GM15510 (cell line): ENCODE results near the gene ZNF384.

Source experiments
- POLR2A ChIP-seq: IDR thresholded peaks from 3 replicates; pipeline ENCODE4 v1.6.1; 2011; ENCODE audit warnings: borderline replicate concordance; ENCODE audit not compliant: insufficient read length; ENCODE audit errors: extremely low read depth

Gene ZNF384

DNA sequence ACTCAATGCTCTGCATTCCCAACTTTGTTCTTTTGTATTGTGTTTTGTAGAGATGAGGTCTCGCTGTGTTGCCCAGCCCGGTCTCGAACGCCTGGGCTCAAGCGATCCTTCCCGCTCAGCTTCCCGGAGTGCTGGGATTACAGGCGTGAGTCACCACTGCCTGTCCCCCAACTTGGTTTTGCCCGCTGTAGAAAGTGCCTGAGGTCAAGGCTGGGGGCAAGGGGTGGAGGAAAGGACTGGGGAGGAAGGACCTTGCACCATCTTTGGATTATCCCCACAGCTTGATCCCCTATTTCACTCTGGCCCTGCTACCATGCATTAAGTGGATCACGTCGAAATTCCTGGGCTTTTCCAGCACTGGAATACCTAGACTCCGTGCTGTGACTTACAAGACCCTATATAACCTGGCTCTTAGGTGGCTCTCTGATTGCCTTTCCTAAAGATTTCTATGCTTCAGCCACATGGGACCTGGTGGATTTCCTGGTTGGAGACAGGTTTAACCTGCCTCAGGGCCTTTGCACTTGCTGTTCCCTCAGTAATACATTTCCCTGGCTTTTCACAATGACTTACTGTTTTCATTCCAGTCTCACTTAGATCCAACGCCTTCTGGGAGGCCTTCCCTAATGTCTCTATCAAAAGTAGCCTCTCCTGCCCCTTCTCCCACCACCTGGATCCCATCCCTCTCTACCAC is 12.0 kb upstream of the ZNF384 start:
- TF ChIP-seq POLR2A = no peak

DNA sequence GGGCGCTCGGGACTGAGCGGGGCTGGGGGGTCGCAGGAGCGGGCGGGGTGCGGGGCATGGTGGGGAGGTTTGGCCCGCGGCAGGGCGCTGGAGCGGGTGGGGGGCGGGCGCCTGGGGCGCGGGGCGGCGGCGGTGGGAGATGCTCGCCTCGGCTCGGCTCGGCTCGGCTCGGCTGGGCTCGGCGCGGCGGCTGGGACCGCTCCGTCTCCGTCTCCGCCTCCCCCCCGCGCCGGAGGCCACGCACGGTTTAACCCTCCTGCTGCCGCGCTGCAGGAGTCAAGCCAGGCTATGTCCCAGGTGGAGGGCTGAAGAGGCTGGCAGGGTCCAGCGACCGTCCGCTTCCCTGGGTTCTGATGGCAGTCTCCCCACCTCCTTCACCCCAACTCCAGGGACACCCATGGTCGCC is 11.5 kb upstream of the ZNF384 start, which contains the start of gene PIANP:
Gene PIANP (minus strand): TSS at position 170 of the 406 bp plus-strand sequence. CDS start 2,754 bp downstream, outside the sequence.
- no peak for TF ChIP-seq POLR2A

DNA sequence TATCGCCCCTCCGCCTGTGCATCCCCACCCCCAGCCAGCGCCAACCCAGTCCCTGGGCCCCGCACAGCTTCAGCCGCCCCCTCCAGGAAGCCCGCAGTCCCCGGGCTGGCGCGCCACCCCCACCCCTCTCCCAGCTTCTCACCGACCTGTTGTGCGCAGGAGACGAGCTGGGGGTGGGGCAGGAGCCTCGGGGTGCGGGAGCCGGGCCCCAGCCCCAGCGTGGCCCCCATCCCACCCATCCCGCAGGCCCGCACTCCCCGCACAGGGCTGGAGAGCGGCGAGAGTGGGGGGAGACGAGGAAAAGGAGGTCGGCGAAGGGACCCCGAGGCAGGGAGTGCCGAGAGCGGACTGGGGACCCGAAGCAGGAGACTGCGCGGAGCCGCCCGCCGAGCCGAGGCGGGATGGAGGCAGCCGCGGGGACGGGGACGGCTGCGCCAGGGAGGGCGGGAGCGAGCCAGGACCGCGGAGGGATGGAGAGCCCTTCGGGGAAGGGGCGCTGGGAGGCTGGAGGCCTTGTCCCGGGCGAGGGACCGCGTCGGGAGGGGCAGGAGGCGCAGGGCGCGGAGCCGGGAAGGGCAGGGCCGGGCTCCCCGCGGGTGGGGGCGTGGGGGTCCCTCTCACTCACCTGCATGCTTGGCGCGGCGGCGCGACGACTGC is 10.9 kb upstream of the ZNF384 start:
- no peak for TF ChIP-seq POLR2A

DNA sequence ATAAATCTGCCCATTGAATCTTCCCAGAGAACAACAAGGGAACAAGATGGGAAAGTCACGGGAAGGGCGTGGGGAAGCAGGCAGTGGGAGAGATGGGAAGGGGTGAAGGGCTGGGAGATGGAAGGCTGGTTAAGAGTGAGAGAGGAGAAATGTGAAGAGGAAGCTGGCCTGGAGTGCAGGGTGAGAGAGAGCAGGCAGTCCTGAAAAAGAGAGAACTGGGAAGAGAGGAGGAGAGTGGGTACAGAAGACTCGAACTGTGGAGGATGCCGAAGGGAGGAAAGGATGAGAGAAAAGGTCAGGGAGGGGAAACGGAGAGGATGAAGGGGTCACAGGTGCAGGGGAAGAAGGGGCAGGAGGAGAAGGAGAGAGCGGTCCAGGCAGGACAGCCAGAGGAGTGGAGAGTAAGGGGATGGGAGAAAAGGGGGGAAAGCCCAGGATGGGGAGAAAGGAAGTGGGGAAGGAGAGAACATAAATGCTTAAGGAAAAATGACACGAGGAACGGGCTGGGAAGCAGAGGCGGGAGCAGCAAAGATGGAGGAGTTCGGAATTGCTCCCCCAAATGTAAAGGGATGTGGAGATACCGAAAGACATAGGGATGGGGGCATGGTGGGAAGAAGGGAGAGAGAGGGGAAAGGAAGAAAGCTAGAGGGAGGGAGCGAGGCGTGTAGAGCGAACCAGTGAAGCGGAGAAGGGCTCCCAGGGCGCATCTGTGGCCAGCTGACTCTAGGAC is 10.2 kb upstream of the ZNF384 start:
- TF ChIP-seq POLR2A = no peak

DNA sequence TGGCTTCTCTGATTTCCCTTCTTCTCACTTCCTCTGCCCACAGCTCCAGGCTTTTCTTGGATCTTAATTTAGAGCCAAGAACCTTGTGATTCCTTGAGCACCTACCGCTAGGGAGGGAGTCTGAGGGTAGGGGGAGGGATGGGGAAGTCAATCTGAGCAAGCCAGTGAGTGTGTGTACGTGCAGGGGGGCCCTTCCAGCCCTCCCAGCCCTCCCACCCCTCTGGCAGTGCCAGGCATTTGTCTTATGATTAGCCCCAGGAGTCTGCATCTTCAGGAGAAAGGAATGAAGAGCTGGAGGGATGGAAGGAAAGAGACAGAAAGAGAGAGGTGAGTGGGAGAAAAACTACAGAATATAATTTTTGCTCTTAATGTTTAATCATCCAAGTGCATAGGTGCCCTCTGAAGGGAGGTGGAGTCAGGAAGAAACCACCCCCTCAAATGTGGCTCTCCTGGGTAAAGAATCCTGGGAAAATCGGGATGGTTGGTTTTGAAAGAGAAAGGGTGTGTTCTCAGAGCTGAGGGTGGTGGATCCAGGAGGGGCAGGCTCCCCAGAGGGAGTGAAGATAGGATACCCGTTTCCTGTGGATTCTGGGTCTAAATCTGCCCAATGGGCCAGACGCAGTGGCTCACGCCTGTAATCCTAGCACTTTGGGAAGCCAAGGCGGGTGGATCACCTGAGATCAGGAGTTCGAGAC is 9.3 kb upstream of the ZNF384 start:
- TF ChIP-seq POLR2A = no peak

DNA sequence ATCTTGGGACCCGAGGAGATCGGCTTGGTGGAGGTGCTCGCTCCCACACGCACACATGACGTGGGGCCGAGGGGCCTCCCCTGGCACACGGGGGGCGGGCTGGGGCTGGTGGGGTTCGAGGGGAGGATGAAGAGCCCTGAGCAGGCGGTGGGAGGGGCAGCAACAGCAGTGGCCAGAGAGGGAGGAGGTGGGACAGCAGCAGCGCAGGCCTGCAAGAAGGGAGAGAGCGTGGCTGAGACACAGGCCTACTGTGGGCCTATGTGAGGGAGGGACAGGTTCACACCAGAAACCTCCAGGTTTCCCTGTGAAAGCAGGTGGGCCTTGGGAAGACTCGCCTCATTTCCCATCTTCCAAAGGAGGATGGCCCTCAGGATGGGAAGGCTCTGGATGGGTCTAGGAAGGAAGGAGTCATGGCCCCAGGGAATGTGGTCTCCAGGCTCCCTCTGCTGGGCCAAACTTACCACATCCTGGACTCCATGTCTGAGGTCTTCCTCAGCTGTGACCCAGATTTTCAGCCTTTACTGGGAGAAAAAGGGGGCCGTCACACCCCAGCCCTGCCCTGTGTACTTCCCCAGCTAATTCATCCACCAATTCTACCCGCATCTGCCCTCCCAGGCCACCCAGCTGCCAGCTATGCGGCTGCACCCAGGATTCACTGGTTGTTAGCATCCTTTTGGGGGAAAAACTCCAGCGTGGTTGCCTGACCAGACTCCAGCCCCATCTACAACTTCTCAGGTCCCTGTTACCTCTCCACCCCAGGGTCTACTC is 8.6 kb upstream of the ZNF384 start:
- TF ChIP-seq POLR2A = no peak

DNA sequence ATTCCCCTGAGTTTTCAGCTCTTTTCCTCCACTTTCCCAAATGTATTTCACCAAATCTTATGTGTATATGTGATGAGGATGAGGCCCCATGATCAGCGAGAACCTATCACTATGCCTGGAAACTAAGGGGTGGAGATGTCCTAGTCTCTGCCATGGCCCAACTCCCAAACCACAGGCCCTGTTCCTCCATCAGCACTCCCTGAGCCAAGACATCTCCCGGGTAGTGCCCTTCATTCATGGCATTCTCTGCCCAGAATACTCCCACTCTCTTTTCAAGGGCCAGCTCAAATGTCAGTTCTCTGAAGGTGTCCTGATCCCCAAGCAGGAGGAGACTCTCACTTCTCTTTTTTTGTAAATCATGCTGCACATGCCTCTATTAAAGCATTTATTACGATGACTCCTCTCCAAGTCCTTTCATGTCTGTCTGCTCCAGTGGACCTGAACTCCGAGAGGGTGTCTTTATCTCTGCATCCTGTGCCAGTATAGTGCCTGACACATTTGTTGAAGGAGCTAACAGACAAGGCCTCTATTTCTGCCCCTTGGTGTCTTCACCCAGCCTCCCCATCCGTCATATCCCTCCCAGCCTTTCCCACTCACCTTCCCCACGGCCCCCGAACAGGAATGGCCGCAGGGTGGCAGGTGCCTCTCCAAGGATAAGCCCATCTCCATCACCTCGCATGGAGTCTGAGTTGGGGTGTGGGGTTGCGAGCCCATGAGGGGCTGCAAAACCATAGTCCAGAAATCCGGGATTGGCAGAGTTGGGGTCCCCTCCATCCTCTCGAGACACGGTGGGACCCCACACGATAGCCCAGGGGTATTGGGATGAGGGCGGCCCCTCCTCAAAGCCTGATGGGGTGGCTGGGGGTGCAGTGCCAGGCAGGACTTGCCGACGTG is 7.8 kb upstream of the ZNF384 start:
- no peak for TF ChIP-seq POLR2A

DNA sequence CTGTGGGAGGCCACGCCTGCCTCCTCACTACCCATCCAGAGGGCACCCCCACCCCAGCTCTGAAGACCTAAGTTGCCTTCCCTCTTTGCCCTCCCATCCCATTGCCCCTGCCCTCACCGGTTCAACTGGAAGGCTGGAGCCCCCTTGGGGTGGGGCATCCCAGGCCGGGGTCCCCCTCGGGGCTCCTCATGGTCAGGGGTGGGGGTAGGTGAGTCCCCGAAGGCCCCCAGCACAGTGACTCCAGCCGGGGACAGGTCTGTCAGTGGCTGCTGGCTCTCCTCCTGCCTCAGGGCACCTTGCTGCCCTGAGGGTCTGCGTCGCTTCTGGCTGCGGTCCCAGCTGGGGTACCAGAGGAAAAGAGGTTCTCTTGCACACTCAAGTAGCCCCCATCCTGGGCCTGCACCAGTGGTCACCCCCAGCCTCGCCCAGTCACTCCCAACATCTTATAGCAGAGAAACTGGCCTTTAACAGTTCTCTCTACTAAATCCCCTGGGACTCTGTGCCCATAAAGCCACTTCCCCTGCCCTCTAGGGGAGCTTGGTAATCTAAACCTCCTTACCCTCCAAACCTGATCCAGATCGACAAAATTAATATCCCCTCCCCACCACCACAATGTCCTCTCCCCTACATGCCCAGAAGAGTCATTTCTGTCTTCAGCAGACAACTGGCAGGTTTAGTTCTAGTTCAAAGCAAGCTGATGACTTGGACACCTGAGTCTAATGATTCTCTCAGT is 6.3 kb upstream of the ZNF384 start:
- TF ChIP-seq POLR2A = no peak

DNA sequence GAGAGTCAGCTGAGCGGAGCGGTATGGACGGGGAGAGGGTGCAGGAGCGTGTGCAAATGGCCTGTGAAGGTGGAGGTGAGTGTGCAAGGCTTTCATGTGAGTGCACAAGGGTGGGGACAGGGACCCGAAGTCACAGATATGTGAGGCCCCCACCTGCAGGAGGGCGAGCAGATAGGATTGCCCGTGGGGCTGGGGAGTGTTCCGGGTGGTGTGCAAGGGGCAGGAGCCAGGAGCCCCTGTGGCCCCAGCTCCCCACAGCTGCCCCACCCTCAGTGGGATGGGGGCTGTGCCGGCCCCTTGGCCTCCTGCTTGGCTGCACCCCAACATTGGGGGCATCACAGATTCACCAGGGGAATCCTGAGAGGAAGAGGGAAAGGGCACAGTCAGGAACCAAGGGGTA is 5.5 kb upstream of the ZNF384 start:
- no peak for TF ChIP-seq POLR2A

DNA sequence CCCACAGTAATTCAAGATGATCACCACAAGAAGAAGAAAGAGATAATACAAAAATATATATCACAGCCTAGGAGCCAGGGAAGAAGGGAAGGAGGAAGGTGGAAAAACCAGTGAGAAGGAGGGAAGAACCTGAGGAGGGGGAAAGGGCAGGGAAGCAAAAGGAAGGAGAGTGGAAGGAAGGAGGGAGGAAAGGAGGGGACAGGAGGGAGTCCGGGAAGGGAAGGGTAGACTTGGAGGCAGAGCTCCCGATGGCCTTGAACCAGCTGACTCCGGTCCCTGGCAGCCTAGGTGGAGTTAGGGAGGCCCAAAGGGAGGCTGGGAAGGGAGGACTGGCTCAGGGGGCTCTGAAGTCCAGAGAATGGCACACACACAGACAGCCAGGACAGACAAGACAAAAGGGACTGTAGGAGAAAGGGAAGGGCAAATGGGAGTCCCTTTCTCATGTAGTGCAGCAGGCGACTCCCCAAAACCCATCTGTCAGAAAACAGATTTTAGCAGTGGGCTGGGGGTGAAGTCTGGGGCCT is 4.7 kb upstream of the ZNF384 start:
- no peak for TF ChIP-seq POLR2A

DNA sequence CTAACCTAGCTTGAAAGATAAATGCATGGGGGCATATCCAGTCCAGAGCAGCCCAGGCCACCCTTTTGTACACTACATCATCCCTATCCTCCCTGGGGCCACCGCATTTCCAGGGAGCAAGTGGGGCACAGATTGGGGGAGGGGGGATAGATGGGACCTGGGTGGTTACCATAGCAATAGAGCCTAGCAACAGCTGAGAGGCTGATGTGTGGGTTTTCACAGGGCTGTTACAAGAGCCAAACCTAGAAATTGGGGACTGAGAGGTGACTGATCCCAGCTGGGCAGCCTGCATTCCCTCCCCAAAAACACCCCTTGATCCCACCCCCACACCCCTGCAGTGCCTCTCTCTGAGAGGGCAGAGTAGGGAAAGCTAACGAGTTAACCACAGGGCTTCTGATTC is 3.7 kb upstream of the ZNF384 start:
- no peak for TF ChIP-seq POLR2A

DNA sequence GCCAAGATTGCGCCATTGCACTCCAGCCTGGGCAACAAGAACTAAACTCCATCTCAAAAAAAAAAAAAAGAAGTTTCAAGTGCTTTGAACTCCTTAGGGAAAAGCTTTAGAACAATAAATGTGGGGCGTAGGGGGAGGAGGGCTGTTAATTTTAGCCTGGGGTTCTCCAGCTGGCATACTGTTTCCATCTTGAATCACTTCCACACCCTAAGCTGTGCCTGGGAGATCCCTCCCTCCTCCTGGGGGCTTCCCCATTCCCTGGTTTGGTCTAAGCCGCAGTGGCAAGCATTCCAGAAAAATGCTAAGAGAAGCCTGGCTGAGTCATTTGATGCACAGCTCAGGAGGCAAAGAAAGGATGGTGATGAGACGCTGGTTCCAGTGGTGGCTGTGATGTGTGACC is 2.3 kb upstream of the ZNF384 start:
- TF ChIP-seq POLR2A = no peak
